HG03520 (cell line): Measurements from ENCODE around the gene SPR.

Experiments used
- ATAC-seq: cut with Tn5 transposase; IDR thresholded peaks from one replicate; pipeline ENCODE4 v1.9.1; 2021; ENCODE audit warnings: mild to moderate bottlenecking, moderate library complexity; ENCODE audit not compliant: unreplicated experiment

The SPR gene

GRCh38 chr2:72929010-72929409 is 41.8 kb downstream of the SPR start:
- no peak for ATAC-seq

- no peak for ATAC-seq
Measured at GRCh38 chr2:72931280-72931910, 44.2 kb downstream of the SPR start.

DNA sequence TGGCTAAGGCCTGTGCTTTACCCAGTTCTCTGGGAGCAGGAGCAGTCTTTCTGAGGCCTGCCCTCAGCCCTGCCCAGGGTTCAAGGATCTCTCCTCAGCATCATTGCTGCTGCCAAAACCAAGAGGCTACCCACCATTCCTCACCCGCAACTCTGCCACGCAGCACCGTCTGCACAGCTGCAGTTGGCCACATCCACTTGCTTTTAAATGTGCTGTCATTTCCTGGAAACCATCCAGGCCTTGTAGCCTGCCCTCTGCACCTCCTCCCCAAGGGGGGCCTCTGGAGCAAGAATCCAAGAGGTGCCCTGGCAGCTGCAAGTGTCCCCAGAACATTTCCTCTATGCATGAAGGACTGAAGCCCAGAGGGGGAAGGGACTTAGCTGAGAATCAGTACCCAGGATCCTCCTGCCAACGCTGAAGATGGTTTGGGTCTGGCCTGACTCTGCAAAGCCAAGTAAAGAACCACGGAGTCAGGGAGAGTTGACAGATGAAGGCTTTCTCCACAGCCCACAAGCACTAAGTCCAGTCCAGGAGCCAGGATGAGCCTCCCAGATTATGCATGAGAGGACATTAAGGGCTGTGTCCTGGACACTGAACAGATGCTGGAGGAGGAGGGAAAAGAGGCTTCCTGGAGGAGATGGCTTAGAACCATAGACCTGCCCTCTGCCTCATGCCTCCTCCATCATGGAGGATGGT is 45.0 kb downstream of the SPR start:
- ATAC-seq, result no peak

DNA sequence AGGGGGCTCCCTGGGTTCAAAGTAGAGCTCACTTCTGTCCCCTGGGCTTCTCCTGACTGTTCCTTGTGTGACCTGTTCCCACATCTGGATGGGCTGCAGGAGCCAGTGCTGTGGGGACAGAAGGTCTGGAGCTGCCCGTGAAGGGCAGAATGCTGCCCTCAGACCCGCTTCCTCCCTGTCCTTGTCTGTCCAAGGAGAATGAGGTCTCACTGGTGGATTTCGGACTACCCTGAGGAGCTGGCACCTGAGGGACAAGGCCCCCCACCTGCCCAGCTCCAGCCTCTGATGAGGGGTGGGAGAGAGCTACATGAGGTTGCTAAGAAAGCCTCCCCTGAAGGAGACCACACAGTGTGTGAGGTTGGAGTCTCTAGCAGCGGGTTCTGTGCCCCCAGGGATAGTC is 45.6 kb downstream of the SPR start:
- no peak for ATAC-seq

DNA sequence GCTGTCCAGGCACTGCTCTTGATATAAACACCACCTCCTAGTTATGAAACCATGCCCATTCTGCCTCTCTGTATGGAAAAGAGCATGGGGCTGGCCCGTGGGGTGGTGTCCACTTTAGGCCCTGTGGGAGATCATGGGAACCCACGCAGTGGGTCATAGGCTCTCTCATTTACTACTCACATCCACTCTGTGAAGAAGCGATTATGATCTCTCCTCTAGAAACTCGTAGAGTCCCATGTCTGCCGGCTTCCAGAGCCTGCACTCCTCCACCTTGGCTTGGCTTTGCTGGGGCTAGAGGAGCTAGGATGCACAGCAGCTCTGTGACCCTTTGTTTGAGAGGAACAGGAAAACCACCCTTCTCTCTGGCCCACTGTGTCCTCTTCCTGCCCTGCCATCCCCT is 46.0 kb downstream of the SPR start:
- ATAC-seq, result no peak

- ATAC-seq, result no peak
Measured at GRCh38 chr2:72933646-72934151, 46.5 kb downstream of the SPR start.

DNA sequence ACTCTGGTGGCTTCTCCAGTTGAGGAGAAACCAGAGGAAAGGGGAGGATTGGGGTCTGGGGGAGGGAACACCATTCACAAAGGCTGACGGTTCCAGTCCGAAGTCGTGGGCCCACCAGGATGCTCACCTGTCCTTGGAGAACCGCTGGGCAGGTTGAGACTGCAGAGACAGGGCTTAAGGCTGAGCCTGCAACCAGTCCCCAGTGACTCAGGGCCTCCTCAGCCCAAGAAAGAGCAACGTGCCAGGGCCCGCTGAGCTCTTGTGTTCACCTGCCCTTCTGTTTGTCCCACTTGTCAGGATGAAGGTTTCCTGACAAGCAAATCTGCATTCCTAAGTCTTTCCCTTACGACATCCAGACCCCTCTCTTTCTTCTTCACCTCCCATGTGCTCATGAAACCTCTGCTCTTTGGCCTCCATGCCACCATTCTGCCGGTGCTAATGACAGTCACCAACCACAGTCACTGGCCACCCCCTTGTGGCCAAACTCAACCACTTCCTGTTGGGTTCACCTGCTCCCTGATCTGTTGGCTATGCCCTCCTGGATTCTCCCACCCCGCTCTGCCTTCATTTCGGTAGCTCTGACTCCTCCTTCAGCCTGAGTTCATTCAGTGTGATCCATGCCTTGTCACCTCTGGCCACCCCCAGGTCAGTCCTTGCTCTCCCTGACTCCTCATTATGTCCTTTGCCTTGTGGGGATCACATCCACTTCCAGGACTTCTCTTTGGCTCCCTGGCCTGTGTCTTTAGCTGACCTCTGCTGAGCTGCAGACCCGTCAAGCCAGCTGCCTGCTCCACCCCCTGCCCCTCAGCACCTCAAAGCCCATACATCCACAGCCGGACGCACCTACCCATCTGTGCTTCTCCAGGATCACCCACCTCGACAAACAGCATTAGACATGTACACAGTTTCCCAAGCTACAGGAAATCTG is 47.7 kb downstream of the SPR start:
- no peak for ATAC-seq

DNA sequence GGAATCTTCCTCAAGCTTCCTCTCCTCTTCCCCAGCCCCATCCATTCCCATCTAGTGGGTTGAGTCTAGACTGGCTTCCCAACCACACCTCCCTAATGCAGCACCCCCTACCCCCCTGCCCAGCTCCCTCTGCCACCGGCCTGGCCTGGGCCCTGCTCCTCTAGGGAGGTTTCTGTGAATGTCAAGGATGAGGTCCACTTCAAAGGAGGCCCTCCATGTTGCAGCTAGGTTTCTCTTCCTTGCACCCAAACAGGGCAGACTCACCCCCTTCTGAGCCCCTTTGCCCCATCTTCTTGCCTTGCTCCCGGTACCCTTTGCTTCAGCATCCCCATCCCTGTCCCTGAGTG is 48.4 kb downstream of the SPR start:
- ATAC-seq, result no peak

- ATAC-seq, result no peak
Measured at GRCh38 chr2:72936660-72937355, 49.6 kb downstream of the SPR start.

DNA sequence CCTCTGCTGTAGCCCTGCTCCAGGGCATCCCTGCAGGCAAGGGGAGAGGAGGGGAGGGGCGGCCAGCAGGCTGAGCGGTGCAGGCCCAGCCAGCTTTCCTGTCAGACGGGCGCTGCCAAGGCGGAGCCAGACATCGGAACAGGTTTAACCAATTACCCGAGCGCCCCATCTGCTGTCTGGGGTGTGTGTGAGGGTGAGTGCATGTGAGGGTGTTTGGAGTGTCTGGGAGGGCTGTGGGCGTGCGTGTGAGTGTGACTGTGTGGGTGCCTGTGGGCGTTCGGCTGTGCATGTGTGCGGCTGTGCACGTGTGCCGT is 50.1 kb downstream of the SPR start:
- no peak for ATAC-seq

GRCh38 chr2:72938455-72938854 is 51.2 kb downstream of the SPR start:
- no peak for ATAC-seq

DNA sequence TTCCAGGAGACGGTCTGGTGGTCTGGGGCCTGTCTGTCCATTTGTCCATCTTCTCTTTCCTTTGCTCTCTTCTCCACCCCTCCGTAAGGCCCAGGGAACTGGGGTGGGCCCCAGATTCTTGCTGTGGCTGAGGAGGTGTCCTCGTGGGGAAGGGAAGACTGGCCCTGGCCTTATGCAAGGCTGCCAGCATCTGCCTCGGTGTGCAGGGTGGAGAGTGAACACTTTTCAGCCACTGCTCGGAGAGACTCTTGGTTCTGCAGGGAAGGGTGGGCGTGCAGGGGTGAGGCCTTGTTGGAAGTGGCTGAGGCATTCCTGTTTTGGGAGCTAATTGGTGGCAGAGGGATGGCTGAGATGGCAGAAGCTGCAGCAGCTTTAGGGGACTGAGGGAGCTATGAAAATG is 53.2 kb downstream of the SPR start:
- no peak for ATAC-seq

- ATAC-seq, result no peak
Measured at GRCh38 chr2:72940786-72941185, 53.6 kb downstream of the SPR start.
